NAMALWA (cell line): Measurements from ENCODE around the gene VSIR.

Experiments used
- DNase-seq: peaks from one replicate; pipeline ENCODE4 v3.0.0-alpha.2; 2015; ENCODE audit warnings: low spot score

Gene VSIR

DNA sequence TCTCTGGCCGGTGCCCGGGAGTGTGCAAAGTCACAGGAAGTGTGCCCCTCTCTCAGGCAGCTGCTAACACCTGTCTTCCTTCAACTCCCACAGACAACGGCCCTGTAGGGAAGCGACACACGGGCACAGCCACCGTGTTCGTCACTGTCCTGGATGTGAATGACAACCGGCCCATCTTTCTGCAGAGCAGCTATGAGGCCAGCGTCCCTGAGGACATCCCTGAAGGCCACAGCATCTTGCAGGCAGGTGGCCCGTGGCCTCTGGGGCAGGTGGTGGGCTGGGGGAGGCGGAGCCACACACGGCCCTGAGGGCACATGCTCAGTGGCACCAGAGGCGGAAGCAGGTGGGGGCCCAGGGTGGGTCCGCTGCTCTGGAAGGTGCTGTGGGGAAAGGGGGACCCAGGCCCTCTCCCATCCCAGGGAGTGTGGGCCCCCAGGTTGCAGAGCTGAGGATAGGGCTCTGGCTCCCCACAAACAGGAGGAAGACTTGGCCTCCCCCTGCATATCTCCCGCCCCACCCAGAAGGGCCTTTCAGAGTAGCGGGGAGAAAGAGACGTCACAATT is 60.7 kb downstream of the VSIR start:
- no peak for DNase-seq

DNA sequence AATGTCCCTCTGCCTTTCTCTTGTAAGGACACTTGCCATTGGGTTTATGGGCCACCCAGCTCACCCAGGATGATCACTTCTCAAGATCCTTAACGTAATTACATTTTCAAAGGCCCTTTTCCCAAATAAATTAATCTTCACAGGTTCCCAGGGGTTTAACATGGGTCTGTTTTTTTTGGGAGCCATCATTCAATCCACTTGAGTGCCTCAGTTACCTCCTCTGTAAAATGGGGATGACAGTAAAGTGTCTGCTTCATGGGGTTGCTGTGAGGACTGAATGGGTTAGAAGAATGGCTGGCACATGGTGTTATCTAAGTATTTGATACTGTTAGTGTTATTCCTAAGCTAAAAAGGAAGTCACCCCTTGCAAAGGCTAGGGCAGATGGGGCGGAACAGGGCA is 61.1 kb downstream of the VSIR start:
- no peak for DNase-seq

DNA sequence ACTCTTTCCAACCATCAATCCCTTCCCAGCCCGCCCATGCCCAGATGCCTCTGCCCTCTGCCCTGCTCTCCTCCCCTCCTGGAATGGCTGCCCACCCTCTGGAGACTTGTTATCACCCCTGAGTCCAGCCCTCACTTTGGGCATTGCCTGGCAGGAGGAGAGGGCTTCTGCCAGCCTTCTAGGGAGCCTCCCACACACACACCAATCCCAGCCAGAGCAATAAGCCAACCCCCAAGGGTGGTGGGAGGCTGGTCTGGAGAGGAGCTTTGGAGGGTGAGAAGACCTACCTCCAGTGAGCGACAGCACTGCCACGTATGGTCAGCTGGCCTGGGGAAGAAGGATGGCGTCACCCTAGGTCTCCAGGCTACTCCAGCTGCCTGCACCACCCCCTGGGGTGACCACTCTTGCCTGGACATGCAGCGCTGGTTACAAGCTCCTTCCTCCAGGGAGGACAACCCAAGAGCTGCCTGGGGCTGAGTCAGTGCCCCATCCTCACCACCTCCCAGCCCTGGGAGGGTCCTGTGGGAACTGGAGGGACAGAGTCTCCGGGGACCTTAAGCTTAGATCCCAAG is 62.2 kb downstream of the VSIR start:
- DNase-seq, result no peak

DNA sequence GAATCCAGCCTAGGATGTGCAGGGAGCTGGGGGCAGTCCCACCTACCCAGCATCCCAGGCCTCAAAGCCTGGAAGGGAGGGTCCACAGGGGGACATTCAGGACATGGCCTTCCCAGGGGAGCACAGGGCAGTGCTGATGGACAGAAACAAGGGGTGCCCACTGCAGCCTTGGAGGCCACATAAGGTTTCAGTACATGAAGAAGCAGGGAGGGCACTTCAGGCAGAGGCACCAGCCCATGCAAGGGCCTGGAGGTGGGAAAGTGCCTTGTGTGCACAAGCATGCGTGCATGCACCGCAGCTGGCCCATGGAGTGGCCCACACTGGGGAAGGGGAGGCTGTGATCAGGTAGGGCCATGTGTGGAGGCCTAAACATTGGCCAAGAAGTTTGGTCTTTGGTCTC is 62.8 kb downstream of the VSIR start:
- no peak for DNase-seq

DNA sequence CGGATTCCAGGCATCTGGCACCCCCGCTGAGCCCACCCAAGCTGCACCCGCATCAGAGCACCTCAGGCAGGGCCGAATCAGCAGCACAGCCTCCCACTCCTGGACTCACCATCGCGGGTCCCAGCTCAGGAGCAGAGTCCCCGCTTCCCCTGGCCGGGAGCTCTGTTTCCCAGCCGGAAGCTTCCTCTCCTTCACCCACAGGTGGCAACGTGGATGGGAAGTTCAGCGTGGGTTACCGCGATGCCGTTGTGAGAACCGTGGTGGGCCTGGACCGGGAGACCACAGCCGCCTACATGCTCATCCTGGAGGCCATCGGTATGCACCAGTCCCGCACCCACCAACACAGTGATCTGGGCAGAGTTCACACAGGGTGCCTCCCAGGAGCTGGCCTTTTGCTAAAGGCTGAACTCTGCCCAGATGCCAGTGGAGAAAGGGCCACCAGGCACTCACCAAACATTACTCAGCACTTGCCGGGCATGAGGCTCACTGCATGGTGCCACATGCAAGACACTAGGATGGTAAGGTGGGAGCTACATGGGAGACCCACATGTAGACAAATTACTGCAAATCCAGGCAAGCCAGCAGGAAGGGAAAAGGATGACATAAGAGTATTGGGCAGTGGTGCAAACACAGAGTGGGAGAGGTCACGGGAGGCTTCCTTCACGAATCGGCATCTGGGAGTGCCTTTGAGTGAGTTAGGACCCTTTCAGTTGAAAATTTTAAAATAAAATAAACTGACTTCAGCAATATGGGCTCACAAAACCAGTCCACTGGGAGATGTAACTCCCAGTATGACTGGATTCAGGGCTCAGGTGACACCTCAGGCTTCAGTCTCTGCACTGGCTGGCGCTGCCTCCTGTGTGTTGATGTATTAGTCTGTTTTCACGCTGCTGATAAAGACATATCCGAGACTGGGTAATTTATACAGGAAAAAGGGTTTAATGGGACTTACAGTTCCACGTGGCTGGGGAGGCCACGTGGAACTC is 64.1 kb downstream of the VSIR start:
- DNase-seq, result no peak

DNA sequence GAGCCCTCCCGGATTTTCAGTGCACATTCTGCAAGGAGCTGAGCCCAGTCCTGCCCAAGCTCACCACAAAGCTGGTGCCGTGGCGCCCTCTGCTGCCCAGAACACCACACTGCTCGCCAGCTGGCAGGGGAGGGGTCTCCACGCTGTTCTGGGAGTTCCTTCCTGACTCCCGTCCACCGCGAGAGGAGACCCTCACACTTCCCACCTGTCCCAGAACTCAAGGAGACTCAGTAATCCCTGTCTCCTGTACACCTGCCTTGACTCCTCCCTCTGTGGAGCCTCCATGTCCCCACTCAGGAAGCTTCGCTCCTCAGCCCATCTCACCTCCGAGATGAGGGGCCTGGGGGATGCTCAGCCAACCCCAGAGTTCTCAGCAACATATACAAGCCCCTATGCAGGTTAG is 65.0 kb downstream of the VSIR start:
- peak; percentile 53 for DNase-seq

DNA sequence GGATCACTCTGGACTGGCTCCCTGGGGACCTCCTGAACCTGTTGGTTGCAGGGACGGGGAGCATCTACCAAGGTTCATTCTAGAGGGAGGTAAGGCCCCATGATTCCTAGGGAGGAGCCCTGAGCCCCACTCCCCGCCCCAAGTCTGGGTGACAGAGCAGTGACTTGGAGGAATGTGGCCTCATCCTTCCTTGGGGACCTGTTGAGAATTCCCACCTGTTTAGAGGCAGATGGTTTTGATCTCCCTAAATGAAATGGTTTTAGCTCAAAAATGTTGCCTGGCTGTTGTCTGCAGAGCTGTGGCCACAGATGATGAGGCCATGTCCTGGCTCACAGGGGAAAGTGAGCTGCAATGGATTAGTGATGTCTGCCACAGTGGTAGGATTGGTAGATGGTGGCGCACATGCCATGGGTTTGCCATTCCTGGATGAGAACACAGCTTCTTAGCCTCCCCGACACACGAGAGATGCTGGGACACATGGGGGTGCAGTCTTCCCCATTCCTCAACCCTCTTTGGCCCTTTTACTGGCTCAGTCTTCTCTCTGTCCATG is 66.0 kb downstream of the VSIR start:
- DNase-seq, result no peak

DNA sequence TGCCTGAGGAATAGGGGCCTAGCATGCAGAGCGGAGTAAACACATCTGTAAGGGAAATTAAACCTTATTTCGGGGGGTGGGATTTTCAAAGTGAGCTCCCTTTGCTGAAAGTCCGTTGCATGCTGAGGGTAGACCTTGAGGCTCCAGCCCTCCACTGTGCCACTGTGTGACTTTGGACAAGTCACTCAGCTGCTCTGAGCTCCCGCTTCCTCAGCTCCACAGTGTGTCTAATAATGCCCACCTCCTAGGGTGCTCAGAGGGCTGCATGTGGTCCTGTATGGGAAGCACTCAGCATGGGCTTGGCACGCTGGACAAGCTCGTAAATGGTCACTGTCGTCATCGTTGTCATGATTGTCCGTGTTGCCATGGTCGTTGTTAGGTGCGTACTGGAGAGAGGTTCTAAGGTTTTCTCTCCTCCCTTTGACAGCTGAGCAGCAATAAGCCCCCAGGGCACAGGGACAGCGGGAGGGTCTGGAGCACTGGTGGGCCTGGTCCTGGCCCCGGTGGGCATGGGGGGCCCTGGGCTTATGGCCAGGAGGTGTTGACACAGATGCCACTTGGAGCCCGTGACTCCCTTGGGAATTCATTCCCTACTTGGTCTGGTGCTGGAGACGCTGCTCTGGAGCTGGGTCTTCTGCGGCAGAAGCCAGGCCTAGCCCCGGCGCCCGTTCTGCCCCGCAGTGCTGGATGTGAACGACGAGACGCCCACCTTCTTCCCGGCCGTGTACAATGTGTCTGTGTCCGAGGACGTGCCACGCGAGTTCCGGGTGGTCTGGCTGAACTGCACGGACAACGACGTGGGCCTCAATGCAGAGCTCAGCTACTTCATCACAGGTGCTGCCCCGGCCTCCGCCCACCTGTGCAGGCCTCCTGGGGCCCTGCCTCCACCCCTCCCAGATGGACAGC is 66.9 kb downstream of the VSIR start:
- DNase-seq, result no peak

DNA sequence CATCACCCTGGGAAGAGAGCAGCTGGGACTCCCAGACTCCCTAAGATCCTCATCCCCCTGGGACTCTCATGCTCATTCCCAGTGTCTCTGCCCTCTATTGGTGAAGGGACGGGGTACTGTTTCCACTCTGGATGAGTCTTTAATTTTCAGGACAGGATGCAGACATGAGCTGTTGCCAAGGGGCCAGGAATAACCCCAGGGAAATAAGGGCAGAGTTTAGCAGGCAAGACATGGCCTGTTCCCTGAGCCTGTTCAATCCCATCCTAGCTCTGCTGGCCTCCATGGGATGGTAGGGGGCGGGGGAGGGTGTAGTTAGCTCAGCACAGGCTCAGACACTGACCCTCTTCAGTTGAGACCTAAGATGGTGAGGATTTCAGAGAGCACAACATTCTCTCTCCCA is 67.7 kb downstream of the VSIR start:
- no peak for DNase-seq

DNA sequence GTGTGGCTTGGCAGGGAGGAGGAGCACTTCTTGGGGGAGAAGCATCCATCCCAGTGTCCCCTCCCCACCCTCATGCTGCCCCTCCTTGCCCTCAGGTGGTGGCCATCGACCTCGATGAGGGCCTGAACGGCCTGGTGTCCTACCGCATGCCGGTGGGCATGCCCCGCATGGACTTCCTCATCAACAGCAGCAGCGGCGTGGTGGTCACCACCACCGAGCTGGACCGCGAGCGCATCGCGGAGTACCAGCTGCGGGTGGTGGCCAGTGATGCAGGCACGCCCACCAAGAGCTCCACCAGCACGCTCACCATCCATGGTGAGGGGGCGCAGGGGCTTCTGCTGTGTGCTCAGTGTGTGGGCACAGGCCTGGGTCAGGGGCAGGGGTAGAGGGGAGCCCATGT is 68.5 kb downstream of the VSIR start:
- DNase-seq, result no peak

DNA sequence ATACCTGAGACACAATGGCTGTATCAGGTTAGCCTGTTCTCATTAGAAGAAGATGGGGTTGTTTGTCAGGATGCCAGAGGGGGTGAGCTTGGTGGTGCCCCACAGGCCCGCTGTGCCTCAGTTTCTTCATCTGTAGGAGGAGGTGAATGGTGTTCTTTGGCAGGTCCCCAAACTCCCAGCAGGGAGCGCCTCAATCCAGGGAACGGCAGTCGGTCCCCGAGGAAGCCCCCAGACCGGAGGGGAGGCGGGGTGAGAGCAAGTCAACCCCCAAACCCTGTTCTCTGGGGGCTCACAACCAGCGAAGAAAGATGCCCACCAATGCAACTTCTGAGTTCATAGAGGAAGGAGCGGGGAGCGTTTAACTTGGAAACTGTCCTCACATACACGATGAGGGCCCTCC is 69.7 kb downstream of the VSIR start:
- no peak for DNase-seq

DNA sequence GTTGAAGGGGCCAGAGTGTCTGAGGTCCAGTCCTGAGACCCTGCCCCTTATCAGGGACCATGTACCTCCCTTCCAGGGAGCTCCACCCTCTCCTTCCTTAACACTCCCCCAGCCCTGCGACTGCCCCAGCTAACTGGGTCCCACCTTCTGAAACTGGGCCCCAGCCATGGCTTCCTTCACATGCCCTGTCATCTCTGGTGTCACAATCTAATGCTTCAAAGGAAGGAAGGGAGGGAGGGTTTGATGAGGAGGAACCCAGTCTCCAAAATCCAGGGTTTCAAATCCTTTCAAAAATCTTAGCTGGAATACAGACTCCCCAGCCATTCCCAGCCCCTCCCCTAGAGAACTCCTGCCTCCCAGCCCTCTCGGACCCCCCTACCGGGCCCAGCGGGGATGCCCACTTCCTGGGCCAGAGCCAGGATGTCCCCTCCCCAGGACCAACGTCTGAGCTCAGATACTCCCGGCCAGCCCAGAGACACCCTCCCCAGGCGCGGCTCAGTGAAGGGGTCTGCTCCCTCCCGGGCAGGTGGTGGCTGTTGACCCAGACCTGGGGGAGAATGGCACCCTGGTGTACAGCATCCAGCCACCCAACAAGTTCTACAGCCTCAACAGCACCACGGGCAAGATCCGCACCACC is 71.7 kb downstream of the VSIR start:
- DNase-seq, result no peak

DNA sequence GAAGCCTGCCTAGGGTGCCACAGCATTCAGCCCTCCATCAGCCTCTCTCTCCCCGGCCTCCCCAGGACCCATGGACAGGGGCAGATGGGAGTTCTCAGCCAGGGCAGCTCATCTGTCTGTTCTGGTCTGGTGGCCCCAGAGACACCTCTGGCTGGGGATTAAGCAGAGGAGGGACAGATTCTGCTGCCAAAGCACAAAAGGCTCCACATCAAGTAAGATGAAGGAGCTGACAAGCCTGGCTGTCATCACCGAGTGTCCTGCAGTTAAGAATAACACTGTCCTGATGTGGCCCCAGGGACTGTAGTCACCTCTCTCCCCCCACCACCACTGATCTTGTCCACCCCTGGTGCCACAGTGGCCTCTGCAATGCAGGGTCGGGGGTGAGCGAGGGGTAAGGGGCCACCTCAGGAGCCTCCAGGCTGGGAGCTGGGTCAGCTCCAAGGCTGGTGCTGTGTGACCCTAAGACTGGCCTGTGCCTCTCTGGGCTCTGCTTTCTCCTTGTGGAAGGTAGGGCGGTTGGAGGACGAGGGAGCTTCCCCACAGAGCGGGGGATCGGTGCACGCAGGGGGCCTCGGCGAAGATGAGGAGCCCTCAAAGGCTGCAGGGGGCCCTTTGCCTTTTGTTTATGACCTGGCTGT is 72.5 kb downstream of the VSIR start:
- DNase-seq, result no peak

DNA sequence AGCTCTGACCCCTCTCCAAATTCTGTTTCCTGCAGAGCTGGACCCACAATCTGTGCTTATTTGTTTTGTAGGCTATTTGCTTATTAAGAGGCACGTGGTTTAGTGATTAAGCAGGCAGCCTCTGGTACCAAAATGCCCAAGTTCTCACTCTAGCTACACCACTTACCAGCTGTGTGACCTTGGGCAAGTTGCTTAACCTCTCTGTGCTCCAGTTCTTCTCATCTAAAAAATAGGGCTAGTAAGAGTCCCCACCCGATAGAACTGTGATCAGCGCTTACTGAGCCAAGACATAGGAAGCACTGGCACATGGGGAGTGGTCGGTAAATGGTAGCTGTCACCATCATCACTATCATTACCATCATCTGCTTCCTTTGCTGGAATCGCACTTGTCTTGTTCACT is 74.6 kb downstream of the VSIR start:
- no peak for DNase-seq

DNA sequence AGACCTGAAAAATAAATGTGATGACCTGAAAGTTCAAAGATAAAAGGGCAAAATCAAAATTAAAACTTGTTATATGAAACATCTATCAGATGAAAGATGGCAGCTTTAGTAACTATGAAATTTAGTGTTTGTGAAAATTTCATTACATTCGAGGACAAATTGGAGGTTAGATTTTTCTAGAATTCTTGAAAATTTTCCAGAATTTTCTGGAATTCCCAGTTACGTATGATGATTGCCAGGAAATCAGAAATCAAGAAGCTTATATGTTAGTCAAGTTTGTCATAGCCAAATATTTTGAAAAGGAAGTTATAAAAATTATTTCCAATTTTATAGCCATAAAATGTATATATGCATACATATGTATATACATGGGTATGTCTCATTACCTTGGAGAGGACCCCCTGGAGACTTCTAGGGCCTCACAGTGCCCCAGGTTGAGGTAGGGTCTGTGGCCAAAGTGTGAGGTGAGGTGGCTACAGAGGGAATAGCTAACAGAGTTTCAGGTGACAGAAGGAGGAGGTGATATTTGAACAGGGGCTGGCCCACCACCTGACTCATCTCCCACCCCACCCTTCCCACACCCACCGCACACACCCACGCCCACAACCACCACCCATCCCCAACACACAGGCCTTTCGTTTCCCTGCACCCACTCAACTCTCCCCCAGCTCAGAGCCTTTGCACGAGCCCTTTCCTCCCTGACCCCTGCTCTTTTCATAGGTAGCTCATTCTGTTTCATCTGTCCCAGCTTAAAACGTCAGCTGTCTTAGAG is 75.2 kb downstream of the VSIR start:
- DNase-seq, result no peak
